ENCODE data around the gene HTR1D.
"Not testable (repeated sequence)": the region's sequence is repeated elsewhere in the genome, so short reads cannot be mapped to it uniquely, and the experiment has no call there.

The HTR1D gene, protein sequence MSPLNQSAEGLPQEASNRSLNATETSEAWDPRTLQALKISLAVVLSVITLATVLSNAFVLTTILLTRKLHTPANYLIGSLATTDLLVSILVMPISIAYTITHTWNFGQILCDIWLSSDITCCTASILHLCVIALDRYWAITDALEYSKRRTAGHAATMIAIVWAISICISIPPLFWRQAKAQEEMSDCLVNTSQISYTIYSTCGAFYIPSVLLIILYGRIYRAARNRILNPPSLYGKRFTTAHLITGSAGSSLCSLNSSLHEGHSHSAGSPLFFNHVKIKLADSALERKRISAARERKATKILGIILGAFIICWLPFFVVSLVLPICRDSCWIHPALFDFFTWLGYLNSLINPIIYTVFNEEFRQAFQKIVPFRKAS

DNA sequence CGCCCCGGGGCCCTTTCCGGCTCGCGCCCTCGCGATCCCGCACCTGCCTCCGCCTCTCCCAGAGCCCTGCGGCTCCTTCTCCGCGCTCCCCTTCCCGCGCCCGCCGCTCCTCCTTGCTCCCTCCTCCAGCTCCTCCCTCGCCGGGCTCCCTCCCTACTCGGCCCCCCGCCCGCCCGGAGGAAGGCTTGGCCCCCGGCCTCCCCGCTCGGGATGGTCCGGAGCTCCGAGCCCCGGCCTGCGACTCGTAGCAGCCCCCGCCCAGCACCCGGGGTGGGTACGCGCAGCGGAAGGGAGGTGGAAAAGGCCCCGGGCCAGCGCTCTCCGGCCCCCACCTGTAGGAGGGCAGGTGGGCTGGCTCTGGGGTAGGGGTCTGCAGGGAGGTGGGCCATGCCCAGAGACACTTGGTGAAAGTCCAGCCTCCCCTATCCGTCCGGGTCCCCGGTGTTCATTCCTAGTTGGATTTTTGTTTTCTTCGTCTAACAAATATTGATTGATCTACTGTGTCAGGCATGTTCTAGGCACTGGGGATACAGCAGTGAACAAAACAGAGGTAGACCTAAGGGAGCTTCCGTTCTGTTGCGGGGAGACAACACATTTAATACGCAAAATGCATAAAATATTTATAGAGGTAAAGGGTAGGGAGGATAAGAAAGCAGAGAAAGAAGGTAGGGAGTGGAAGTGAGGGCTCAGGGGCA, at the start of gene HTR1D:
TSS of gene HTR1D (minus strand) at position 82 of the 695 bp plus-strand sequence. CDS start 23,283 bp downstream, outside the sequence.
- no peak for DNase-seq

DNA sequence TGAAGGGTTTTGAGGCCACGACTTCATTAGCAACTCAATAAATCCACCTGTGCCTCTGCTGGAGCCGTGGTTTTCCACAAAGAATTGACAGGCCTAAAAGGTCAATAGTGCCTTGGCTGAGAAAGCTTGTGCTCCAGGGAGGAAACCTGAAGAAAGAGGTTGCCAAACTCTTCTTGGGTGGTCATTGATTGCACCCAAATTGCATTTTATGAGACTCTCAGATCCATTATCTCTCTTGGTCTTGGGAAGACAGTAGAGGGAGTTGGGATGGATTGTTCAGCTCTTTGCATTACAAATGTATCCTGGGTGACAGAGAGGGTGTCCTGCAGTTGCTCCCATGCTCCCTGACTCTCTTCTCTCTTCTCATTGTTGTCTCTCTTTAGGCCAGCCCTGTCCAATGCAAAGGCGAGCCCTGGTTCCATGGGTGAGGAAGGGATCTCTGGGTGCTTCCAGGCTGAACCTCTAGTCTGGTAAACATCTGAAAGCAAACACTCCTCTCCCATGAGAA, 46.1 kb upstream of the HTR1D start:
- DNase-seq, result no peak

DNA sequence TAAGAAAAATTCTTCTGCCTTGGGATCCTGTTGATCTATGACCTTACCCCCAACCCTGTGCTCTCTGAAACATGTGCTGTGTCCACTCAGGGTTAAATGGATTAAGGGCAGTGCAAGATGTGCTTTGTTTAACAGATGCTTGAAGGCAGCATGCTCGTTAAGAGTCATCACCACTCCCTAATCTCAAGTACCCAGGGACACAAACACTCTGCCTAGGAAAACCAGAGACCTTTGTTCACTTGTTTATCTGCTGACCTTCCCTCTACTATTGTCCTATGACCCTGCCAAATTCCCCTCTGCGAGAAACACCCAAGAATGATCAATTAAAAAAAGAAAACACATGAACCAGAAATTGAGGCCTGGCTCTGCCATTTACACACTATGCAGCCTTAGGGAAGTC, 40.8 kb upstream of the HTR1D start:
- DNase-seq, result not testable (repeated sequence)

DNA sequence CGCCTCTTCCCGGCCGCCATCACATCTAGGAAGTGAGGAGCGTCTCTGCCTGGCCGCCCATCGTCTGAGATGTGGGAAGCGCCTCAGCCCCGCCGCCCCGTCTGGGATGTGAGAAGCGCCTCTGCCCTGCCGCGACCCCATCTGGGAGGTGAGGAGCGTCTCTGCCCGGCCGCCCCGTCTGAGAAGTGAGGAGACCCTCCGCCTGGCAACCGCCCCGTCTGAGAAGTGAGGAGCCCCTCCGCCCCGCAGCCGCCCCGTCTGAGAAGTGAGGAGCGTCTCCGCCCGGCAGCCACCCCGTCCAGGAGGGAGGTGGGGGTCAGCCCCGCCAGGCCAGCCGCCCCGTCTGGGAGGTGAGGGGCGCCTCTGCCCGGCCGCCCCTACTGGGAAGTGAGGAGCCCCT, 40.1 kb upstream of the HTR1D start:
- not testable (repeated sequence) for DNase-seq

DNA sequence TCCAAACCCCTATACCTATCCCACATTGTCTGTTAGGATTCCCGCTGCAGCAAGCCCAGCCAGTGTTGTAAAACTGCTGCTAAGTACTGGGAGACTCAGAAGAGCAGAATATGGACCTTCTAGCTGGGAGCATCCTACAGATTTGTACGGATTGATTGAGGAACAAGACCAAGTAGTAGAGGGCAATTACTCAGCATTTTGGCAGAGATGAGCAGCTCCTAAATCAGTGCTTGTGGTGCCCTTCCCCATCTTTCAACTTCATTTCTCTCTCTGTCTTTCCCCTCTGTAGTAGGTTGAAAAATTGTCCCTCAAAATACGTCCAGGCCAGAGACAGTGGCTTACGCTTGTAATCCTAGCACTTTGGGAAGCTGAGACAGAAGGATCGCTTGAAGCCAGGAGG, 37.3 kb upstream of the HTR1D start:
- DNase-seq, result no peak

DNA sequence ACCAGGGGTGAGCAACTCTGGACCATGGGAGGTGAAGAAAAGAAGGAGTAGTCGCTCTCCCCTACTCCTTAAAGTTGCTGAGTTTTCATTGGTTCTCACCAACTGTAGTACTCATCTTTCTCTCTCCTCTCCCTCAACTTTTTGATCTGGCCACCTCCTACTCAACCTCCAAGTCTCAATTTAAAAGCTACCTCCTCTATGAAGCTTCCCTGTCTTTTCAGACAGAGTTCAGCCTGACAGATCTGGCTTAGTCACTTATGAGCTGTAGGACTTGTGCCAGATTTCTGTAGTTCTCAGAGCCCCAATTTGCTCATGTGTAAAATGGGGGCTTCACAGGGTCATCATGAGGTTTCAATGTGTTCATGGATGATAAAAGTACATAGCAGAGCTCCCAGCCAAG, 34.5 kb upstream of the HTR1D start:
- DNase-seq, result no peak

DNA sequence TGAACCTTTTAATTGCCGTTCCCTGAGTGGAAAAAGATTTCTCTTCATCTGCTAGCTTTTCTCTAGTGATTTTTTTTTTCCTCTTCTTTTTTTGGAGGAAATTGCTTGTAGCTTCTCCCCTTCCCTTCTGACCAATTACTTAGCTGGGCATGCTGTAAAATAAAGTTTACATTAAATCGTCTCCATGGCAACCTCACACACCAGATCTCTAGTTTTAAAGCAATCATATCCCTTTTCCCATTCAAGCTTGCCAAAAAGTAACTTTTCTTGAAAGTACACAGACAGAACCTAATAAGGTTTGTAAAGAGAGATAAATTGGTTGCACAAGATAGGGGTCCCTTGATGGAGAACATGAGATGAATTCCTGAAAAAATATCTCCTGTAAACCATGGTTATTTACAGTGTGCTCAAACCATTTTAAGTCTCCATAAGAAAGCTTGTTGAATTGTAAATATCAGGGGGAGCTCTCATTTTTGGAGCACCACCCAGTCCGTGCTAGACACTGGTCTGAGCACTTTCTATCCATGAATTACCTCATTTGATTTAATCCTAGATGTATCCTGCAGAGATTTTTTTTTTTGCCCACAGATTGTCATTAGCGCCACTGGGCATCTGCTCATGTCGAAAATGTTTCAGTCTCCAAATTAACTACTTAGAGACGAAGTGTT, 32.6 kb upstream of the HTR1D start:
- DNase-seq, result no peak

DNA sequence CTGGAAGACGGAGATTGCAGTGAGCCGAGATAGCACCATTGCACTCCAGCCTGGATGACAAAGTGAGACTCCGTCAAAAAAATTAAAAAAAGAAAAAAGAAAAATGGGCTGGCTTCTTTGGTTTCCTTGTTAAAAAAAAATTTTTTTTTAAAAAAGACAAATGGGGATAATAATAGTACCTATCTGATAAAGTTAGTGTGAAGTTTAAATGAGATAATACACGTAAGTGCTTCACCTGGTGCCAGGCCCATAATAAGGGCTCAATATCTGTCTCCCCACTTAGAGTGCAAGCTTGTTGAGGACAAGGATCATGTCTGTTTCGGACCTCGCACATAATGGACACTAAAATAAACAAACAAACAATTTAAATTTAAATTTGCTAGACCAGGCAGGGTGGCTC, 30.0 kb upstream of the HTR1D start:
- DNase-seq, result no peak

DNA sequence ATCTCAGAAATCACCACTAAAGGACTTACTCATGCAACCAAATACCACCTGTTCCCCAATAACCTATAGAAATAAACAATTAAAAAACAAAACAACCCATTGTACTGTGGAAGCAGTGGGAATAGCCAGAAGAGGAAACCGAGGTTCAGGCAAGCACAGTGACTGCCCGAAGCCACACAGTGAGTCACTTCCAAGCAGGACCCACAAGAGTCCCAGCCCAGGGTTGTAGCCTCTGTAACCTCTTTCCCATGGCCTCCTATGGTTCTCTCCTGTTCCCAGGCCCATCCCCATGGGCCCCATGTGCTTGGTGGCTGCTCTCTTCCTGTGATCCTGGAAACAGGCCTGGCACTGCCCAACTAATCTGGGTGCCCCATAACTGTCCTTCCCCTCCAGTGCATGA, 29.0 kb upstream of the HTR1D start:
- no peak for DNase-seq

DNA sequence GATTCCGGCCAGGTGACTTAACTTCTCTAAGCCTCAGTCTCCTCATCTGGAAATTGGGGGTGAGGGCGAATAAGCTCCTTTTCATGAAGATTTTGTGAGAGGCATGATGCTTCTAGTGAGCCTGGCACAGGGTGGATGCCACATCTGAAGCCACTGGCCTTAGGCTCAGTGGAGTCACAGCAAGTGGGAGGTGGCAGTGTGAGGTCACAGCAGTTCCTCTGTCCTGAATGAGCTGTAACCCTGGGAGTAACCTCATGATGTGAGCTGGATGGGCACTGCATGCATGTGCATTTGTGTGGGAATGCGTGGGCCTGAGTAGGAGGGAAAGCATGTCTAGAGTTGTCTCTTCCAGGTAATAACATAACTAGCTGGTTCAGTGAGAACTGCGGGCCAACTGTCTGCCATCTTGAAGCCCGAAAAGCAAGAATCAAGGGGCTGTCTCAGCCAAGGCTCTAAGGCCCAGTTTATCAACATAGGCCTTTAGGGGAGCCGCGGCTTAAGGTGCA, 27.0 kb upstream of the HTR1D start:
- DNase-seq, result no peak

DNA sequence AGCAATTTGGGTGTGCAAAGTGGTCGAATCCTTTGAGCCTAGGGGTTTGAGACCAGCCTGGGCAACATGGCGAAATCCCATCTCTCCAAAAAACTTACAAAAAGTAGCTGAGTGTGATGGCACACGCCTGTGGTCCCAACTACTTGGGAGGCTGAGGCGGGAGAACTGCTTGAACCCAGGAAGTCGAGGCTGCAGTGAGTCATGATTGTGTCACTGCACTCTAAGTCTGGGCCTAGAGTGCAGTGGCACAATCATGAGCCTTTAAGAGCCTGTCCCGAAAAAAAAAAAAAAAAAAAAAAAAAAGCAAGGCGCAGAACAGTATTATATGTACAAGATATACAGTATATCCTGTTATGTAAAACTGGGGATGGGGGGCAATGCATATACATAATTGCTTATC, 25.1 kb upstream of the HTR1D start:
- no peak for DNase-seq

DNA sequence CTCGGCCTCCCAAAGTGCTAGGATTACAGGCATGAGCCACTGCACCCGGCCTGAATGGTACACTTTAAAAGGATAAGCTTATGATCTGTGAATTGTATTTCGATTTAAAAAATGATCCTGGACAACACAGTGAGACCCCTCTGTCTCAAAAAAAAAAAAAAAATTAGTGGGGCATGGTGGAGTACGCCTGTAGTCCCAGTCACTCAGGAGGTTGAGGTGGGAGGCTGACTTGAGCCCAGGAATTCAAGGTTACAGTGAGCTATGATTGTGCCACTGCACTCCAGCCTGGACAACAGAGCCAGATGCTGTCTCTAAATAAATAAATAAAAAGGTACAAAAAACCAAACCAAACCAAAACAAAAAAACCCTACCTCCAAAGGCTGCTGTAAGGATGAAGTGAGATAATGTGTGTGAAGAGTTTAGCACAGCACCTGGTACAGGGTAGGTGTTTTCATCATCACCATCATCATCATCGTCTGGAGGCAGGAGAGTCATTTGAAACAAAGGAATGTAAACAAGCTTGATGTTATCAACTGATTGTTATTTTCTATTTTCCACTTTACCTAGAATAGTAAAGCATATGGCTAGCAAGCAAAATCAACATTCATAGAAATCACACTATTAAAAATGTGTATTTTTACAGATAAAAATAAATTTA, 22.5 kb upstream of the HTR1D start:
- DNase-seq, result no peak

DNA sequence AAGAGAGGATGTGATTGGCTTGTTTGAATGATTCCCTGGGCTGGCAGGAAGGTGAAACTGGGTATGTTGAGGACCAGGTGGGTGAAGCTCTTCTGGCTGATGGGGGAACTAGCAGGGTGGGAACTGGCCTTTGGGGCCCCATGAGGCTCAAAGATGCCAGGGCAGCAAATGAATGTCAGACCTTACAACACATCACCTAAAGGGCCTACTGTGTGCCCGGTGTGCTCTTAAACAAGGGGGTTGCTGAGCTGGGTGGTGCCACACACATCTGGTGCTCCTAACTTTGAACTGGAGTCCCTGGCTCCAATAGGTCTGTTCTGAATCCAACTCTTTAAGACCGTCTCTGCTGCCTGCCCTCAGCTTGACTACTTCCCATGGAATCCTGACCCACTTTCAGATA, 21.3 kb upstream of the HTR1D start:
- no peak for DNase-seq

DNA sequence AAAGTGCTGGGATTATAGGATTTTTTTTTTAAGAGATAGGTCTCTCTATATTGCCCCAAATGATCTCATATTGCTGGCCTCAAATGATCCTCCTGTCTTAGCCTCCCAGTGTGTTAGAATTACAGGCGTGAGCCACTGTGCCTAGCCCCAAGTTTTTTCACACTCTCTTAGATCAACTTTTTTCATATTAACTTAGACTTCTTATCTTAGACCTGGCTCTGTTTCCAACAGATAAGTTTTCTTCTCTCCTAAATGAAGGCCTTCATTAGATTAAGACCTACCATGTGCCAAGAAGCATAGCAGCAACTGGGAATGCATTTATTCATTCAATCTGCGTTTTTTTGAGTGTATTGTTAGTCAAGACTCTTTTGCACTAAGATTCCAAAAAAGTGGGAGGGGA, 20.2 kb upstream of the HTR1D start:
- no peak for DNase-seq

DNA sequence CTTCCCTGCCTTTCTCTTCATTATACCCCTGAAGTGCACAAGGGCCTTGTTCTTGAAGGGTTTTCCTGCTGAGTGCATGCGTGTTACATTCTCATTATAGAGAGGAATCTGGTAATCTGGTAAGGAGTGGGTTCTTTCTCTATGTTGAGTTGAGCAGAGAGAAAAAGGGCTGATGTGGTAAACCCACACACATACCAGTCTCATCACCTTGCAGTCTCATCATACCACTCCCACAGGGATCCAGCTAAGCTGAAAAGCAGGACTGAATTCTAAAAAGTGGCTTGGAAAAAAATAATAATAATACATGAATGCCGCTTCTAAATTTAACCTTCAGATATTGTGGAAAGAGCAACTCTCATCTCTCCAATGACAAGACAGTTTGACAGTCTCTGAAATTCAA, 10.5 kb upstream of the HTR1D start:
- DNase-seq, result no peak

DNA sequence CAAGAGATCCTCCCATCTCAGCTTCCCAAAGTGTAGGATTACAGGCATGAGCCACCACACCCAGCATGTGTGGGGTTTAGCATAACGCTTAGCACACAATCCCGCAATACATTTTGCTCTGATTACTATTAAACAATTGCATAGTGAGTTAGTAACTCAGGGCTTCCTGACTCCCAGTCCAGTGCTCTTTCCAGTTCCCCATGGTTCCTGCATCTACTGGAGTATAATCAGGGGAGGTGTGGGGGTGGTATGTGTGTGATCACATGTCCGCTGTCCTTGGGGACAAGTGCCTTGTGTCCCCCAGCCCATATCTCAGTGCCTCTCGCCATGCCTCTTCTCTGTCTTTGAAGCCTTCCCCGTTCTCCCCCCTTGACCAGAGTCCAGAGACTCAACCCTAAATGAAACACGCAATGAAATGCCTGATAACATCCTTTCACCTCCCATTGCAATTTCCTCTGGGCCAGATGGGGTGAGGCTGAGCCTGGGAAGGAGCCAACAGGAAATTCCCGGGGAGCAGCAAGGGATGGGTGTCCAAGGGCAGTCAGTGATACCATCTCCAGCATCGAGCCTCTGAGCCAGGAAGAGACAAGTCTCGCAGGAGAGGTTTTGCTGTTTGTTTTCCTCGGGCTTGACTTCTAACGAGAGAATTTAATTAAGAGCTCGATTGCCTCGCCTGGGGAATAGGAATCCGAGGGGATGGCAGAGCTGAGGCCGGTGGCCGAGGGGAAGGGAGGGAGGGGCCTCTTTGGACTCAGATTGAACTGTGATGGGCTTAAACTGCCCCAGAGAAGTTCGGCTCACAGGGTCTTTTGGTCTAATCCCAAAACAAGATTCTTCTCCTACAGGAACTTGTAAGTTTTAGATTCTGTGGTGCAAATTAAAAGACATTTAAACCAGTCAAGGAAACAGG, 7.7 kb upstream of the HTR1D start:
- peak; percentile 24 for DNase-seq

DNA sequence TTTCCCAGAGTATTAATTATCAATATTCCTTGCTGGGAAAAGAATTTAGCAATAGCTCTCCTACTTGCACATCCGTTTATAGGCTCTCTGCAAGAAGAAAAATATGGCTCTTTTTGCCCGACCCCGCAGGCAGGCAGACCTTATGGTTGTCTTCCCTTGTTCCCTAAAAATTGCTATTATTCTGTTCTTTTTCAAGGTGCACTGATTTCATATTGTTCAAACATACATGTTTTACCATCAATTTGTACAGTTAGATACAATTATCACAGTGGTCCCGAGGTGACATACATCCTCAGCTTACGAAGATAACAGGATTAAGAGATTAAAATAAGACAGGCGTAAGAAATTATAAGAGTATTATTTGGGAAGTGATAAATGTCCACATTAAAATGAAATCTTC, 6.7 kb upstream of the HTR1D start:
- DNase-seq, result not testable (repeated sequence)

DNA sequence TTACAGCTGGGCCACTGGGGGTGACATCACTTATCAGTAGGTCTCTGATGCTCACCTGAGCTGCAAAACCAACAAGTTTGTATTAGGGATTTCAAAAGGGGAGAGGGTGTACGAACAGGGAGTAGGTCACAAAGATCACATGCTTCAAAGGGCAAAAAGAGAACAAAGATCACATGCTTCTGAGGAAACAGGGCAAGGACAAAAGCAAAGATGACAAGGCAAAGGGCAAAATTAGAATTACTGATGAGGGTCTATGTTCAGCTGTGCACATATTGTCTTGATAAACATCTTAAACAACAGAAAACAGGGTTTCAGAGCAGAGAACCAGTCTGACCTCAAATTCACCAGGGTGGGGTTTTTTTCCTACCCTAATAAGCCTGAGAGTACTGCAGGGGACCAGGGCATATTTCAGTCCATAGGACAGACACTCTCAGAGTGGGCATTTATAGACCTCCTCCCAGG, 6.2 kb upstream of the HTR1D start:
- DNase-seq, result not testable (repeated sequence)

DNA sequence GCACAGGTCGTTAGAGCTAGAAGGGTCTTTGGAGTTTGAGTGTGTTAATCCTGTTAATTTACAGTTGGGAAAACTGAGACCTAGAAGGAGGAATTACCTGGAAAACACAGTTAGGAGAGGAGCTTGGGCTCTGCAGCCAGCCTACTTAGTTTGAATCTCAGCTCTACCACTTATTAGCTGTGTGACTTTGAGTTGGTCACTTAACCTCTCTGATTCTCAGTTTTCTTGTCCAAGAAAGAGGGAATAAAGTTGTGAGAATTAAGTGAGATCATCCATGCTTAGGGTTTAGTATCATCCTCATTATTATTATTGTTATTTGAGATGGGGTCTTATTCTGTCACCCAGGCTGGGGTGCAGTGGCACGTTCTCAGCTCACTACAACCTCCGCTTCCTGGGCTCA, 5.4 kb upstream of the HTR1D start:
- no peak for DNase-seq

DNA sequence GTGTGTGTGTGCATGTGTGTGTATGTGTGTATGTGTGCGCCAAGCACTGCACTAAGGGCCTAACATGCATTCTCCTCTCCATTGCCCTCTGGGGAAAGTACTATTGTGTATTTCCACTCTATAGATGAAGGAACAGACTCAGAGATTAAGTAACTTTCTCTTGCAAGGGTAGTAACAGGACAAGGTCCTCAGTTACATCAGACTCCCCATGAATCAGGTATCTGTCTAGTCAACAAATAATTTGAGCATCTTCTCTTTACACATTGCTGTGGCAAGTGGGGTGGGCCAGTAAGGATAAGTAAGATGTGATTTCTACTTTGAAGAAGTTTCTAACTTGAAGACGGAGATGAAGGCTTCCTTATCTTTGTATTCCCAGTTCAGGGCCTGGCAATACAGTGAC, 5.0 kb upstream of the HTR1D start:
- no peak for DNase-seq

DNA sequence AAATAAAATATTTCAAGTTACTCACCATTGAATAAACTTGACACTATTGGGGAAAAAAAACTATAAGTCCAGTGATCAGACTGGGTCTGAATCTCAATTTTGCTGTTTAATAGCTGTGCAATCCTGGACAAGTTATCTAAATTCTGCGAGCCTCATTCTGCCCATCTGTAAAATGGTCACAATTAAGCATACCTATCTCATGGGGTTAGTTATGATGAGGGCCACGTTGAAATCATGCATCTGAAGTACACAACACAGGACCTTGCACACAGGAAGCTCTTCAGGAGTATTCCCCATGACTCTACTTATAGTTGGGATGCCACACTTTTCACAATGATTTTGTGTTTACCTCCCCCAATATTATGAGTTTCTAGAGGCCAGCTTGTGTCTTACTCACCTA, 3.8 kb upstream of the HTR1D start:
- no peak for DNase-seq
